ENCODE measurements around the gene MTUS2. TPM values are rescaled to one million over a fixed set of nuclear protein-coding genes. Genes with fewer than 3 reads are reported as not detected.

MTUS2 gene
- total and polyA plus RNA-seq, 10 of the 15 experiments (the other 5 are each of a cell fraction or from before 2014, with no cell fraction given): under 0.01 to 0.05 (median 0.02) TPM; not detected in 6

GRCh38 chr13:28859069-28859468 is 38.9 kb downstream of the MTUS2 start (continued):
- TF ChIP-seq ZSCAN29 (IDR thresholded peaks at IDR 0.05) (no peak), WRNIP1 (IDR thresholded peaks at IDR 0.05; ENCODE audit: borderline replicate concordance, low read depth, low read length) (no peak)

GRCh38 chr13:28859717-28860116 is 39.6 kb downstream of the MTUS2 start:
- intact Hi-C loops (cut with micrococcal nuclease; ENCODE audit: unreplicated experiment): no loop called here
- no peaks in the 10 kb centered on the region for H3K36me3 ChIP-seq (ENCODE audit: control insufficient read depth in 2 of 2, insufficient read depth in 2 of 2, low read length in 1 of 2)
- H2AFZ ChIP-seq (ENCODE audit: control insufficient read depth, low read depth, low read length): no peak overlapping the region
- FAIRE-seq: no peak
- H3K4me2 ChIP-seq (ENCODE audit: control insufficient read depth, insufficient read depth): no peak overlapping the region
- WGBS (ENCODE audit: insufficient coverage, insufficient replicate concordance, low lambda C conversion rate, missing lambda C conversion rate): 0% methylated on average over 2 of the region's 2 CpGs
- no peak for TF ChIP-seq YY1 (IDR thresholded peaks at IDR 0.05; ENCODE audit: low read depth, low read length)
- TF ChIP-seq EZH2 (IDR thresholded peaks at IDR 0.05; ENCODE audit: borderline replicate concordance, control insufficient read depth, low read depth, low read length): no peak
- TF ChIP-seq, protein P1, sequence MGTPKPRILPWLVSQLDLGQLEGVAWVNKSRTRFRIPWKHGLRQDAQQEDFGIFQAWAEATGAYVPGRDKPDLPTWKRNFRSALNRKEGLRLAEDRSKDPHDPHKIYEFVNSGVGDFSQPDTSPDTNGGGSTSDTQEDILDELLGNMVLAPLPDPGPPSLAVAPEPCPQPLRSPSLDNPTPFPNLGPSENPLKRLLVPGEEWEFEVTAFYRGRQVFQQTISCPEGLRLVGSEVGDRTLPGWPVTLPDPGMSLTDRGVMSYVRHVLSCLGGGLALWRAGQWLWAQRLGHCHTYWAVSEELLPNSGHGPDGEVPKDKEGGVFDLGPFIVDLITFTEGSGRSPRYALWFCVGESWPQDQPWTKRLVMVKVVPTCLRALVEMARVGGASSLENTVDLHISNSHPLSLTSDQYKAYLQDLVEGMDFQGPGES (IDR thresholded peaks at IDR 0.05): no peak
- no peak for TF ChIP-seq RFX5 (IDR thresholded peaks at IDR 0.05; ENCODE audit: low read depth, low read length)
- TF ChIP-seq BCLAF1 (IDR thresholded peaks at IDR 0.05): no peak
- no peak for TF ChIP-seq FOS (IDR thresholded peaks at IDR 0.05; ENCODE audit: borderline replicate concordance, extremely low read depth, insufficient read length)
- TF ChIP-seq CREM (IDR thresholded peaks at IDR 0.05; ENCODE audit: low read depth): no peak
- TF ChIP-seq CHD1 (IDR thresholded peaks at IDR 0.05; ENCODE audit: low read depth, low read length): no peak
- no peak for TF ChIP-seq POLR2AphosphoS5 (IDR thresholded peaks at IDR 0.05; ENCODE audit: low read length)
- TF ChIP-seq SIX5 (IDR thresholded peaks at IDR 0.05; ENCODE audit: low read depth, low read length, severe bottlenecking): no peak
- no peak for TF ChIP-seq IKZF1 (conservative IDR thresholded peaks at IDR 0.05)
- no peak for TF ChIP-seq SP1 (IDR thresholded peaks at IDR 0.05; ENCODE audit: low read depth, low read length)
- TF ChIP-seq SMC3 (IDR thresholded peaks at IDR 0.05; ENCODE audit: borderline replicate concordance, low read length): no peak
- TF ChIP-seq JUNB (IDR thresholded peaks at IDR 0.05): no peak
- no peak for TF ChIP-seq PAX5 (IDR thresholded peaks at IDR 0.05; ENCODE audit: borderline replicate concordance, low read depth, low read length)
- no peak for TF ChIP-seq ETV6 (conservative IDR thresholded peaks at IDR 0.05 in 1 of 2, IDR thresholded peaks at IDR 0.05 in 1 of 2; ENCODE audit: borderline replicate concordance in 1 of 2, low read depth in 1 of 2)
- no peak for DNase-seq (ENCODE audit: low read depth, low spot score)
- H4K20me1 ChIP-seq (ENCODE audit: control insufficient read depth, insufficient read depth): no peaks in the 10 kb centered on the region
- H3K4me3 ChIP-seq: no peak overlapping the region
- POLR2A ChIA-PET: no interaction called here
- no peak overlapping the region for H3K9ac ChIP-seq (ENCODE audit: control insufficient read depth, insufficient read depth, low read length)
- ATAC-seq: no peak
- in situ Hi-C loops (cut with MboI): no loop called here
- H3K79me2 ChIP-seq (ENCODE audit: control insufficient read depth, insufficient read depth, low read length): no peaks in the 10 kb centered on the region
- no peak overlapping the region for H3K27ac ChIP-seq (ENCODE audit: control insufficient read depth, insufficient read depth)
- no peaks in the 10 kb centered on the region for H3K9me3 ChIP-seq (replicated peaks; ENCODE audit: control insufficient read depth, insufficient read depth, low read length)
- no TSS peak for BruUV-seq (replicated peaks)
- RAD21 ChIA-PET (ENCODE audit: unreplicated experiment): no interaction called here
- SMC1A ChIA-PET (ENCODE audit: uncharacterized antibody, unreplicated experiment): interaction anchor here (0.8 kb wide), 1 partner anchor 38 kb away, joined by 3 read pairs; no protein-coding TSS in a partner anchor
- H3K27me3 ChIP-seq (replicated peaks in 1 of 2; ENCODE audit: control insufficient read depth in 2 of 2, insufficient read depth in 2 of 2, low read length in 1 of 2): no peaks in the 10 kb centered on the region
- H3K4me1 ChIP-seq (ENCODE audit: control insufficient read depth, insufficient read depth, low read length): no peaks in the 10 kb centered on the region
- CTCF ChIA-PET: no interaction called here
